Esophagus muscularis mucosa (tissue), 3 donors: ENCODE results near the gene FCGBP.
"Not testable (repeated sequence)": the region's sequence is repeated elsewhere in the genome, so short reads cannot be mapped to it uniquely, and the experiment has no call there.

Source experiments
- CTCF ChIP-seq, 3 experiments: fragments of 200-600 bp in 2 of 3; fragments of 450-650 bp in 1 of 3; sonication (generic) in 2 of 3; IDR thresholded peaks; one replicate each; pipeline ENCODE4 v1.5.1; 2017 to 2019; ENCODE audit warnings: antibody characterized with exemption in 3 of 3, mild to moderate bottlenecking in 2 of 3, moderate library complexity in 1 of 3
- POLR2A ChIP-seq: fragments of 450-650 bp; IDR thresholded peaks from one replicate; pipeline ENCODE4 v1.6.1; 2017; ENCODE audit warnings: antibody characterized with exemption, moderate library complexity, mild to moderate bottlenecking, low read depth
- POLR2AphosphoS5 ChIP-seq, 2 donors: sonication (generic); formaldehyde crosslinking; IDR thresholded peaks; one replicate each; pipeline ENCODE4 v1.6.1; 2017; ENCODE audit warnings: antibody characterized with exemption in 2 of 2

GRCh38 chr19:39959407-39959806 is 25.0 kb upstream of the FCGBP start:
- not testable (repeated sequence) for TF ChIP-seq POLR2A; CTCF (IDR thresholded peaks at IDR 0.05); POLR2AphosphoS5 (IDR thresholded peaks at IDR 0.05)
